Testis (tissue), 3 donors: ENCODE measurements around the gene MBD6. TPM values are rescaled to one million over a fixed set of nuclear protein-coding genes. Genes with fewer than 3 reads are reported as not detected.

ENCODE experiments used
- DNase-seq: peaks from one replicate; pipeline ENCODE4 v3.0.0-alpha.2; 2019
- H3K27ac ChIP-seq, 2 donors: fragments of 200-600 bp; sonication (generic); one replicate each; pipeline ENCODE4 v1.5.1; 2019
- H3K27me3 ChIP-seq: fragments of 200-600 bp; sonication (generic); one replicate; pipeline ENCODE4 v1.5.1; 2019
- H3K36me3 ChIP-seq: fragments of 200-600 bp; sonication (generic); one replicate; pipeline ENCODE4 v1.5.1; 2017; ENCODE audit warnings: low read depth; ENCODE audit errors: missing control alignments
- H3K4me1 ChIP-seq: fragments of 200-600 bp; sonication (generic); one replicate; pipeline ENCODE4 v1.5.1; 2019
- H3K4me3 ChIP-seq, 2 donors: fragments of 200-600 bp; sonication (generic); one replicate each; pipeline ENCODE4 v1.5.1; 2017 to 2019
- H3K9me3 ChIP-seq: fragments of 200-600 bp; sonication (generic); one replicate; pipeline ENCODE4 v1.5.1; 2017
- POLR2A ChIP-seq: fragments of 450-650 bp; IDR thresholded peaks from one replicate; pipeline ENCODE4 v1.6.1; 2017; ENCODE audit warnings: antibody characterized with exemption, mild to moderate bottlenecking, moderate library complexity
- WGBS, 2 donors: methylation state at CpG; one replicate each; pipeline ENCODE4 v1.1.5; 2018; 5-methylcytosine and 5-hydroxymethylcytosine counted together
- intact Hi-C: fragments of 100-400 bp; cut with DNase I; formaldehyde crosslinking; loops from one replicate; pipeline ENCODE4 v1.15.1; 2023; ENCODE audit warnings: low total_unique reads
- polyA plus RNA-seq: library from polyadenylated mRNA; stranded (reverse); fragments of 350-450 nt; fragmentation: Illumina TruSeq; extraction: RNeasy Lipid Tissue Mini Kit (QIAGEN cat#74804); gene quantifications from one replicate; pipeline ENCODE4 v1.2.3, GENCODE V29; 2014; ENCODE audit warnings: low read depth, low replicate concordance; ENCODE audit not compliant: insufficient read depth
- total RNA-seq, 2 donors: library from RNA; depleted of rRNA; stranded (reverse); fragments of >200 nt; gene quantifications; one replicate each; pipeline ENCODE4 v1.2.3, GENCODE V29; 2016
- TF ChIP-seq, protein P1 (sequence below), 3 experiments: fragments of 450-650 bp in 2 of 3; fragments of 200-600 bp in 1 of 3; sonication (generic) in 1 of 3; IDR thresholded peaks; one replicate each; pipeline ENCODE4 v1.5.1; 2016 to 2019; ENCODE audit warnings: antibody characterized with exemption in 3 of 3, mild to moderate bottlenecking in 2 of 3, moderate library complexity in 1 of 3

MBD6 gene
- total and polyA plus RNA-seq, 3 donors from 2014 or later: 84.7 to 130 (median 86.6) TPM

DNA sequence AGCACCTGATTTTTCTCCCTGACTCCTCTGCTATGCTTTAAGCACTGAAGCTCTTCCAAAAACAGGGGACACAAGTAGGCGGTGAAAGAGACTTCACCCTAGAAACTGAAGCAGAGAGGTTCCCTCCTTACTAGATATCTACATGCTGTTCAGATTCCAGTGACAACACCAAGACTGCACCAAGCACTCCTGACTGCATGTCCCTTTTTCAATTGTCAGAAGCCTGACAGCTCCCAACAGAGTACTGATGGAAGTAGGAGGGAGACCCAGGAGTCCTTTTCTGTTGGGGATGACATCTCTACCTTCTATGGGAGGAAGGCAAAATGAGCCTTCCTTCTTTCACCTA, 13.9 kb downstream of the MBD6 start:
- WGBS, 2 donors: 97 to 100% methylated on average over 1 of the region's 1 CpG
- no peaks in the 10 kb centered on the region for H3K27me3 ChIP-seq
- TF ChIP-seq, protein P1, sequence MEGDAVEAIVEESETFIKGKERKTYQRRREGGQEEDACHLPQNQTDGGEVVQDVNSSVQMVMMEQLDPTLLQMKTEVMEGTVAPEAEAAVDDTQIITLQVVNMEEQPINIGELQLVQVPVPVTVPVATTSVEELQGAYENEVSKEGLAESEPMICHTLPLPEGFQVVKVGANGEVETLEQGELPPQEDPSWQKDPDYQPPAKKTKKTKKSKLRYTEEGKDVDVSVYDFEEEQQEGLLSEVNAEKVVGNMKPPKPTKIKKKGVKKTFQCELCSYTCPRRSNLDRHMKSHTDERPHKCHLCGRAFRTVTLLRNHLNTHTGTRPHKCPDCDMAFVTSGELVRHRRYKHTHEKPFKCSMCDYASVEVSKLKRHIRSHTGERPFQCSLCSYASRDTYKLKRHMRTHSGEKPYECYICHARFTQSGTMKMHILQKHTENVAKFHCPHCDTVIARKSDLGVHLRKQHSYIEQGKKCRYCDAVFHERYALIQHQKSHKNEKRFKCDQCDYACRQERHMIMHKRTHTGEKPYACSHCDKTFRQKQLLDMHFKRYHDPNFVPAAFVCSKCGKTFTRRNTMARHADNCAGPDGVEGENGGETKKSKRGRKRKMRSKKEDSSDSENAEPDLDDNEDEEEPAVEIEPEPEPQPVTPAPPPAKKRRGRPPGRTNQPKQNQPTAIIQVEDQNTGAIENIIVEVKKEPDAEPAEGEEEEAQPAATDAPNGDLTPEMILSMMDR (IDR thresholded peaks at IDR 0.05): no peak
- no peak for TF ChIP-seq POLR2A
- no peaks in the 10 kb centered on the region for H3K36me3 ChIP-seq
- no peak overlapping the region for H3K4me3 ChIP-seq
- intact Hi-C loops: no loop called here
- no peak overlapping the region for H3K27ac ChIP-seq
- no peaks in the 10 kb centered on the region for H3K4me1 ChIP-seq
- H3K9me3 ChIP-seq: no peaks in the 10 kb centered on the region
- DNase-seq: no peak

DNA sequence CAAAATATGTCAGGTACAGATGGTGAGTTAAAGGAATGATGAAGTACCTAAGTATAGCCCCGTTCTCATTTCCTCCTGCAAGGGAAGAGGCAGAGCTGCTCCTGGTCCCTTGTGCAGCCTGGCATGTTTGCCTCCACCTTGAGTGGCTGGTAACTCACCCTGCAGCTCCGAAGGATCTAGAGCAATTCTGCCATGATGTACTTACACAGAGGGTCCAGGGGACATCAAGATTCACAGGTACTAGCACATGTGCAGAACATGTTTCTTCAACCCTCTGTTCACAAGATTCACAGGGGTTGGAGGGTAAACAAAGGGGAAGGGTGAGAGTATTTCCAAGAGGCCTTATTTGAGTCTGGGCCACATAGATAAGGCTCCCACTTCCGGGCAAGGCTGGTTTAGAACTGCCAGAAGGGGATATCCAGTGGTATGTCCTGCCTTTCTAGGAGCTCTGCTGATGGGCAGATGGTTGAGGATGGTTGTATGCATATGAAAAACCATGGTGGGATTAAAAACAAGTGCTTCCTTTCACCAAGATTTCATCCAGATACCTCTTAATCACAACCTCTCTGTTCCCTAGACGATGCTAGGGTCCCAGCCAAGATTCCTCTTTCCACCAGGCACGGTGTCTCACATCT, 16.6 kb downstream of the MBD6 start:
- Histone ChIP-seq H3K27ac (no peak overlapping the region), H3K36me3 (no peaks in the 10 kb centered on the region), H3K4me3 (no peak overlapping the region), H3K4me1 (no peaks in the 10 kb centered on the region), H3K27me3 (no peaks in the 10 kb centered on the region), H3K9me3 (no peaks in the 10 kb centered on the region)
- WGBS, 2 donors: 81 to 89% methylated on average over 5 of the region's 5 CpGs
- no peak for TF ChIP-seq POLR2A
- TF ChIP-seq, protein P1 (IDR thresholded peaks at IDR 0.05): no peak
- intact Hi-C loops: no loop called here
- DNase-seq: no peak

DNA sequence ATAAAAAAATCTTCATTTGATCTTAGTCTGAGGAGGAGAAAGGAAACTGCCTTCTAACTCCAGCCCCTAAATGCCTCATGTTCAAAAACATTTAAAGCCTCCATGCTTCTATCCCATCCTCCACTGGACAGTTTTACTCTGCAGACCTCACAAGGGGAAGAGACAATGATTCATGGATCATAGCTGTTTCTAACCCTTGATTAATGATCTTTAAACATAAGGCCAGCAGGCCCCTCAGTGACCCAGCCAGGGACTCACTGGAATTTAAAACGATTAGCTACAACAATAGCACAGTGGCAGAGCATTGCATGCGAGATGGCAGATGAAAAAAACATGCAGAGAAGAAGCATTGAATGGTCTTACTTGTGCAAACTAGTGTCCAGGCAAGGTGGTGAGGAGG, 18.4 kb downstream of the MBD6 start:
- no peak for DNase-seq
- Histone ChIP-seq H3K4me1 (peaks cover 4% of the 10 kb centered on the region), H3K36me3 (no peaks in the 10 kb centered on the region), H3K27me3 (no peaks in the 10 kb centered on the region), H3K4me3 (no peak overlapping the region), H3K27ac (no peak overlapping the region), H3K9me3 (no peaks in the 10 kb centered on the region)
- intact Hi-C loops: no loop called here
- TF ChIP-seq, protein P1 (IDR thresholded peaks at IDR 0.05): no peak
- no peak for TF ChIP-seq POLR2A
- WGBS, 2 donors: 44 to 46% methylated on average over 2 of the region's 2 CpGs

DNA sequence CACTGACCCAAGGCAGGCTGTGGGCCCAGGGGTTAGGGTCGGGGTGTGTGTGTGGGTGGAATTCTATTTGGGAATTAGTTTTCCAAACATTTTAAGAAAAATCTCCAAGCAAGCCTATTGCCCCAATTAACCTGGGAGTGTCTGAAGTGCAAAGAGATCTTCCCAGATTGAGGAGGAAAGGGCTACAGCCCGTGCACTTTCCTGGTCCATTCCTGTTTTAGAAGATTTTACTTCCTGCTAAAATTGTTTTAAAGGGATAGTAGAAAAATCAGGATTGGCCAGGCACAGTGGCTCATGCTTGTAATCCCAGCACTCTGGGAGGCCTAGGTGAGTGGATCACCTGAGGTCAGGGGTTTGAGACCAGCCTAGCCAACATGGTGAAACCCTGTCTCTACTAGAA, 19.1 kb downstream of the MBD6 start:
- Histone ChIP-seq H3K9me3 (no peaks in the 10 kb centered on the region), H3K36me3 (no peaks in the 10 kb centered on the region), H3K4me3 (no peak overlapping the region), H3K27me3 (no peaks in the 10 kb centered on the region), H3K4me1 (peaks cover 9% of the 10 kb centered on the region), H3K27ac (no peak overlapping the region)
- no peak for TF ChIP-seq POLR2A
- TF ChIP-seq, protein P1 (IDR thresholded peaks at IDR 0.05): no peak
- intact Hi-C loops: no loop called here
- WGBS, 2 donors: 79 to 83% methylated on average over 2 of the region's 2 CpGs
- DNase-seq: no peak

DNA sequence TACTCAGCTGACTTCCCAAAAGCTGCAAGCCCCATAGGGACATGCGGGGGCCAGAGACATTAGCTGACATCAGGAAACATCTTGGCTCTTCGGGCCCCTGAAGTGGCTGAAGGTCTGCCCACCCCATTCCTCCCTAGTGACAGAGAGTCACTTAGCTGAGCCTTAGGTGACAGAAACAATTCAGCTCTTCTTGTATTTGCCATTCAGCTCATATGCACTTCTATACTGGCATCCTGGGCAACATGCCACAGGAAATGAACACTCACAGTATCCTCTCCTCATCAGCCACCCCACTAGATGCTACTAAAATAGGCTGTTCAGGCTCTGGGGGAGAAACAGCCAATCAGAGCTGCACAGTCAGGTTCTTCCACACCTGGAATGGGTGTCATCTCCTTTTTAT, 21.0 kb downstream of the MBD6 start:
- WGBS, 2 donors: 89 to 100% methylated on average over 2 of the region's 2 CpGs
- DNase-seq: no peak
- H3K36me3 ChIP-seq: no peaks in the 10 kb centered on the region
- peaks cover 9% of the 10 kb centered on the region for H3K4me1 ChIP-seq
- intact Hi-C loops: no loop called here
- TF ChIP-seq, protein P1 (IDR thresholded peaks at IDR 0.05): no peak
- H3K27ac ChIP-seq: no peak overlapping the region
- no peaks in the 10 kb centered on the region for H3K9me3 ChIP-seq
- no peaks in the 10 kb centered on the region for H3K27me3 ChIP-seq
- no peak overlapping the region for H3K4me3 ChIP-seq
